ENCODE measurements around the gene LRRK2. TPM values are rescaled to one million over a fixed set of nuclear protein-coding genes. Genes with fewer than 3 reads are reported as not detected.

LRRK2 gene
- total RNA-seq, 6 experiments from 2014 or later, result 0.28 to 1.6 (median 1.2) TPM

- no peak overlapping the region for H3K4me3 Mint-ChIP-seq
- no peak for TF ChIP-seq CTCF (IDR thresholded peaks at IDR 0.05)
- no peaks in the 10 kb centered on the region for H3K36me3 Mint-ChIP-seq (ENCODE audit: low read depth)
- H3K27ac Mint-ChIP-seq, result no peak overlapping the region
- no peaks in the 10 kb centered on the region for H3K4me1 Mint-ChIP-seq (ENCODE audit: low read depth)
- no peak for DNase-seq
- H3K27me3 Mint-ChIP-seq (ENCODE audit: insufficient read depth), result no peaks in the 10 kb centered on the region
- H3K9me3 Mint-ChIP-seq, result no peaks in the 10 kb centered on the region
Observed at GRCh38 chr12:40215982-40216381, 8.8 kb upstream of the LRRK2 start.

- Mint-ChIP-seq H3K4me1 (ENCODE audit: low read depth) (no peaks in the 10 kb centered on the region), H3K36me3 (ENCODE audit: low read depth) (no peaks in the 10 kb centered on the region), H3K4me3 (no peak overlapping the region), H3K27ac (no peak overlapping the region), H3K9me3 (no peaks in the 10 kb centered on the region), H3K27me3 (ENCODE audit: insufficient read depth) (no peaks in the 10 kb centered on the region)
- DNase-seq, result no peak
- TF ChIP-seq CTCF (IDR thresholded peaks at IDR 0.05), result no peak
Observed at GRCh38 chr12:40216516-40217288, 8.1 kb upstream of the LRRK2 start.

GRCh38 chr12:40219760-40220159, 5.0 kb upstream of the LRRK2 start:
- H3K4me1 Mint-ChIP-seq (ENCODE audit: low read depth), result peaks cover 10% of the 10 kb centered on the region
- DNase-seq, result no peak
- no peaks in the 10 kb centered on the region for H3K9me3 Mint-ChIP-seq
- H3K36me3 Mint-ChIP-seq (ENCODE audit: low read depth), result no peaks in the 10 kb centered on the region
- H3K27me3 Mint-ChIP-seq (ENCODE audit: insufficient read depth), result no peaks in the 10 kb centered on the region
- TF ChIP-seq CTCF (IDR thresholded peaks at IDR 0.05), result no peak
- no peak overlapping the region for H3K4me3 Mint-ChIP-seq
- no peak overlapping the region for H3K27ac Mint-ChIP-seq

- Mint-ChIP-seq H3K36me3 (ENCODE audit: low read depth) (no peaks in the 10 kb centered on the region), H3K4me1 (ENCODE audit: low read depth) (peaks cover 31% of the 10 kb centered on the region), H3K27me3 (ENCODE audit: insufficient read depth) (no peaks in the 10 kb centered on the region), H3K9me3 (no peaks in the 10 kb centered on the region), H3K27ac (no peak overlapping the region), H3K4me3 (no peak overlapping the region)
- DNase-seq, result no peak
- TF ChIP-seq CTCF (IDR thresholded peaks at IDR 0.05), result no peak
Observed at GRCh38 chr12:40222247-40222646, 2.5 kb upstream of the LRRK2 start.

- H3K36me3 Mint-ChIP-seq (ENCODE audit: low read depth), result no peaks in the 10 kb centered on the region
- H3K27ac Mint-ChIP-seq, result peak overlapping the region; percentile 56; the same call in 1 of the 2 replicates
- peaks cover 31% of the 10 kb centered on the region for H3K4me1 Mint-ChIP-seq (ENCODE audit: low read depth)
- H3K27me3 Mint-ChIP-seq (ENCODE audit: insufficient read depth), result no peaks in the 10 kb centered on the region
- DNase-seq, result no peak
- H3K4me3 Mint-ChIP-seq, result peak overlapping the region; percentile 87; the same call in 1 of the 2 replicates
- TF ChIP-seq CTCF (IDR thresholded peaks at IDR 0.05), result no peak
- no peaks in the 10 kb centered on the region for H3K9me3 Mint-ChIP-seq
Observed at GRCh38 chr12:40223646-40224045, 1.2 kb upstream of the LRRK2 start.
